Tibial artery (tissue), 4 donors: ENCODE results near the gene BCL2L2.

ENCODE experiments used
- DNase-seq, 2 donors: peaks; one replicate each; pipeline ENCODE4 v3.0.0-alpha.2; 2019
- H3K27ac ChIP-seq, 2 donors: fragments of 200-600 bp; sonication (generic) in 1 of 2; 1 replicate in 1 of 2; 2 replicates in 1 of 2; pipeline ENCODE4 v1.5.1; 2018 to 2019; ENCODE audit warnings: mild to moderate bottlenecking in 1 of 2
- H3K27me3 ChIP-seq, 2 donors: fragments of 200-600 bp; sonication (generic) in 1 of 2; one replicate each; pipeline versions ENCODE4 v1.5.1 to v1.6.0; 2016 to 2019
- H3K36me3 ChIP-seq, 3 donors: fragments of 200-600 bp; sonication (generic) in 2 of 3; one replicate each; pipeline ENCODE4 v1.5.1; 2016 to 2019; ENCODE audit warnings: mild to moderate bottlenecking in 2 of 3
- H3K4me1 ChIP-seq, 4 donors: fragments of 200-600 bp; sonication (generic) in 2 of 4; 1 replicate in 3 of 4; 2 replicates in 1 of 4; pipeline ENCODE4 v1.5.1; 2016 to 2019
- H3K4me3 ChIP-seq, 2 donors: fragments of 200-600 bp; sonication (generic) in 1 of 2; 1 replicate in 1 of 2; 2 replicates in 1 of 2; pipeline ENCODE4 v1.5.1; 2018 to 2019; ENCODE audit warnings: mild to moderate bottlenecking in 2 of 2
- H3K9me3 ChIP-seq, 3 donors: fragments of 200-600 bp; sonication (generic) in 1 of 3; one replicate each; pipeline ENCODE4 v1.5.1; 2016 to 2019
- CTCF ChIP-seq, 2 experiments: fragments of 200-600 bp in 1 of 2; fragments of 450-650 bp in 1 of 2; IDR thresholded peaks; one replicate each; pipeline ENCODE4 v1.5.1; 2017 to 2019; ENCODE audit warnings: antibody characterized with exemption in 2 of 2, mild to moderate bottlenecking in 1 of 2, moderate library complexity in 1 of 2
- intact Hi-C: fragments of 100-400 bp; cut with DNase I; formaldehyde crosslinking; loops from one replicate; pipeline ENCODE4 v1.15.0; 2023; ENCODE audit warnings: low total_unique reads

The BCL2L2 gene

GRCh38 chr14:23339506-23340268, 33.1 kb downstream of the BCL2L2 start:
- H3K36me3 ChIP-seq = no peaks in the 10 kb centered on the region
- H3K4me3 ChIP-seq = no peak overlapping the region
- no peaks in the 10 kb centered on the region for H3K27me3 ChIP-seq
- no peak for DNase-seq
- intact Hi-C loops = no loop called here
- no peak for TF ChIP-seq CTCF (IDR thresholded peaks at IDR 0.05)
- no peak overlapping the region for H3K27ac ChIP-seq
- H3K9me3 ChIP-seq = no peaks in the 10 kb centered on the region
- H3K4me1 ChIP-seq = no peaks in the 10 kb centered on the region

- H3K27me3 ChIP-seq = no peaks in the 10 kb centered on the region
- intact Hi-C loops = no loop called here
- H3K4me3 ChIP-seq = no peak overlapping the region
- no peak for TF ChIP-seq CTCF (IDR thresholded peaks at IDR 0.05)
- no peaks in the 10 kb centered on the region for H3K9me3 ChIP-seq
- H3K27ac ChIP-seq = no peak overlapping the region
- peaks cover 0 to 30% (median 0%) of the 10 kb centered on the region in 3 donors for H3K36me3 ChIP-seq
- no peak for DNase-seq
- no peaks in the 10 kb centered on the region for H3K4me1 ChIP-seq
Observed at GRCh38 chr14:23344481-23344880, 37.8 kb downstream of the BCL2L2 start.

- Histone ChIP-seq H3K4me1 (no peaks in the 10 kb centered on the region), H3K27ac (no peak overlapping the region), H3K27me3 (no peaks in the 10 kb centered on the region), H3K9me3 (no peaks in the 10 kb centered on the region), H3K4me3 (no peak overlapping the region), H3K36me3 (peaks cover 0 to 30% (median 0%) of the 10 kb centered on the region in 3 donors)
- TF ChIP-seq CTCF (IDR thresholded peaks at IDR 0.05) = no peak
- intact Hi-C loops = no loop called here
- no peak for DNase-seq
Observed at GRCh38 chr14:23345987-23346692, 39.5 kb downstream of the BCL2L2 start.

GRCh38 chr14:23346693-23347405, 40.2 kb downstream of the BCL2L2 start:
- intact Hi-C loops = no loop called here
- no peaks in the 10 kb centered on the region for H3K27me3 ChIP-seq
- H3K27ac ChIP-seq = no peak overlapping the region
- peaks cover 0 to 30% (median 0%) of the 10 kb centered on the region in 3 donors for H3K36me3 ChIP-seq
- no peak overlapping the region for H3K4me3 ChIP-seq
- no peaks in the 10 kb centered on the region for H3K9me3 ChIP-seq
- DNase-seq = no peak
- TF ChIP-seq CTCF (IDR thresholded peaks at IDR 0.05) = no peak
- peaks cover 0 to 6% (median 3%) of the 10 kb centered on the region in 4 donors for H3K4me1 ChIP-seq

- H3K27me3 ChIP-seq = no peaks in the 10 kb centered on the region
- no peaks in the 10 kb centered on the region for H3K9me3 ChIP-seq
- peaks cover 0 to 11% (median 9%) of the 10 kb centered on the region in 4 donors for H3K4me1 ChIP-seq
- no peak for DNase-seq
- no peak for TF ChIP-seq CTCF (IDR thresholded peaks at IDR 0.05)
- no peak overlapping the region for H3K27ac ChIP-seq
- no peak overlapping the region for H3K4me3 ChIP-seq
- H3K36me3 ChIP-seq = peaks cover 0 to 30% (median 0%) of the 10 kb centered on the region in 3 donors
- intact Hi-C loops = no loop called here
Observed at GRCh38 chr14:23347406-23348296, 41.0 kb downstream of the BCL2L2 start.
